Fibroblast of skin of abdomen (primary cell): ENCODE data around the gene IGSF9.
"Not testable (repeated sequence)": the region's sequence is repeated elsewhere in the genome, so short reads cannot be mapped to it uniquely, and the experiment has no call there.

ENCODE experiments used
- DNase-seq: peaks from one replicate; pipeline ENCODE4 v3.0.0-alpha.2; 2013

IGSF9 gene

DNA sequence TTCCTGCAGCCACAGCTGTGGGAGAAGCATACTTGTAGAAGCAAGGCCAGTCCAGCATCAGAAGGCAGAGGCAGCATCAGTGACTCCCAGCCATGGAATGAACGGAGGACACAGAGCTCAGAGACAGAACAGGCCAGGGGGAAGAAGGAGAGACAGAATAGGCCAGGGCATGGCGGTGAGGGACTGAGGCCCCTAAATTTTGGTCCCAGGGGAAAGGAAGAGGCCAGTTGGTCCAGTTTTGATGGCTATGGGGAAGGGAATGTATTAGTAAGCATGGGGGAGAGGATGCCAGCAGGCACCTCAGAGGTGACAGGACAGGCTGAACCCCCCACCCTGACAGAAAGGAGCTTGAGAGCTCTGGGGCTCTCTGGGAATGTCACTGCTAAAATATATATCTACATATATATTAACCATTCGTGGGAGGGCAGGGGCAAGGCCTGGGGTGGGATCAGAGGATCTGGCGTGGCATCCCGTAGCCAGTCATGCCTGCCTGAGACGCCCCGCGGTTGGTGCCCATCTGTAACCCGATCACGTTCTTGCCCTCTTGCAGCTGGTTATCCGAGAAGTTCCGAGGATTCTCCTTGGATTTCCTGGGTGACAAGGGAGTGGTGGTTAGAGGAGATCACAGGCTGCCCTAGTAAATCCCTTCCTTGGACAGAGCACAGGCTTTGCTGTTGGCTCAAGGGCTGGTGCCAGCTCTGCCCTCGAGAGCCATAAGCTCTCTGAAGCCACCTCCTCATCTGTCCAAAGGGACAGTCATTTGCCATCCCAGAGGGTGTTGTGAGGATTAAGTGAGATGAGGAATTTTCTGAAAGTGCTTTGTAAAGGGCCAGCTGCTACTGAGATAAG is 26.8 kb downstream of the IGSF9 start:
- peak; percentile 24 for DNase-seq

DNA sequence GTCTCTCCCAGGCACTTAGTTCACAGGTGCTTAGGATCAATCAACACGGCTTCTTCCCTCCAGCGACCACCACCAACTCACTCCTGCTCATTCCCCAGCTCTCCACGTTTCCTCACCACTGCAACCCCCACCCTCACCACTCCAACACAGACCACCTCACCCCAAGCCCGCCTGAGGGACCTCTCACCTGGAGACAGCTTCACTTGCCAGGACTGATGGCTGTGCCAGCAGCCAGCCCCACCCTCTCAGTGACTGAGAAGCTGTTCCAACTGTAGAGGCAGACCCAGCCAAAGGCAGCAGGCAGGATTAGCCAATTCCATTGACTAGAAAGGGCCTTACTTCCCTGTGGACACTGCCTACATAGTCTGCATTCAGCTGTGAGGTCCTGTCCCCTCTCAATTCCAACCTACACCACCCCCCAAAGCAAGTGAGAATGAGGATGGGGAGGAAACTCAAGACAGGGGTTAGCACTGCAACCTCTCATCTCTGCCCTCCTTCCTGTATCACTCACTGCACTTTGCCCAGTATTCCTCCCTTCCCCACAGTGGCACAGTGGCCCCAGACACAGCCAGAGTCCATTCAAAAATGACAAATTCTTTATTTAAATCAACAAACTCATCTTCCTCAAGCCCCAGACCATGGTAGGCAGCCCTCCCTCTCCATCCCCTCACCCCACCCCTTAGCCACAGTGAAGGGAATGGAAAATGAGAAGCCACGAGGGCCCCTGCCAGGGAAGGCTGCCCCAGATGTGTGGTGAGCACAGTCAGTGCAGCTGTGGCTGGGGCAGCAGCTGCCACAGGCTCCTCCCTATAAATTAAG is 27.7 kb downstream of the IGSF9 start:
- no peak for DNase-seq

DNA sequence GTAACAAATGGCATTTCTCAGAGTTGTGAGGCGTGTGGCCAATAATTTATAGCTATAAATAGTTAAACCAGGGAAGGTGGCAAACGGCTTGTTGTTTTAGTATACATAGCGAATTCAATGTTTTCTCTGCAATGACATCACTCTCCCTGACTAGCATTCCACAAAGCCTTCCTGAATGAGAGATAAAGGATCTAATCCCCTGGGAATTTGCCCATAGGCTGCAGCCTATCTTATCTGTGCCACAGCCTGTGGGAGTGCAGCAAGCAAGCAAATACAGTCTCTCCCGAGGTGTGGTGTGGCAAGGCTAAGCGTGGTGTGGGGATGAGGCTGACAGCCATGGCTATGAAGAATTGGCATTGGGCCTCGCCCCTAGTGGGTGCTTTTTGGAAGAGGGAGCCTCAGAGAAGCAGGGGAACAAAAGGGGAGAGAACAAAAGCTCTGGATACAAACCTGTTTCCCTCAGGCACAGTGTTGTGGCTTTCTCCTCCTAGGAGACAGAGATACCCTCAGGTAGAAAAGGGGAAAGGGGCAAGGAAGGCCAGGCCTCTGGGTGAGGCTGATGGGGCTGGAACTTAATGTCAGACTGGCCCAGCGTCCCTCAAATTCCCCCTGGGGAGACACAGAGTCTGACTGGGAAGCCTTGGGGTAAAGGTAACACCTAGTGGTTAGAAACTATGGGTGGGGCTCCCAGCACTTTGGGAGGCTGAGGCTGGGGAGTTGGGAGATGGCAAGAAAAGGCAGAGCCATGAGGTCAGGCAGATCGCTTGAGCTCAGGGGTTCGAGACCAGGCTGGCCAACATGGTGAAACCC is 29.0 kb downstream of the IGSF9 start:
- peak; percentile 82 for DNase-seq

GRCh38 chr1:159915571-159916241 is 29.7 kb downstream of the IGSF9 start:
- DNase-seq = no peak

DNA sequence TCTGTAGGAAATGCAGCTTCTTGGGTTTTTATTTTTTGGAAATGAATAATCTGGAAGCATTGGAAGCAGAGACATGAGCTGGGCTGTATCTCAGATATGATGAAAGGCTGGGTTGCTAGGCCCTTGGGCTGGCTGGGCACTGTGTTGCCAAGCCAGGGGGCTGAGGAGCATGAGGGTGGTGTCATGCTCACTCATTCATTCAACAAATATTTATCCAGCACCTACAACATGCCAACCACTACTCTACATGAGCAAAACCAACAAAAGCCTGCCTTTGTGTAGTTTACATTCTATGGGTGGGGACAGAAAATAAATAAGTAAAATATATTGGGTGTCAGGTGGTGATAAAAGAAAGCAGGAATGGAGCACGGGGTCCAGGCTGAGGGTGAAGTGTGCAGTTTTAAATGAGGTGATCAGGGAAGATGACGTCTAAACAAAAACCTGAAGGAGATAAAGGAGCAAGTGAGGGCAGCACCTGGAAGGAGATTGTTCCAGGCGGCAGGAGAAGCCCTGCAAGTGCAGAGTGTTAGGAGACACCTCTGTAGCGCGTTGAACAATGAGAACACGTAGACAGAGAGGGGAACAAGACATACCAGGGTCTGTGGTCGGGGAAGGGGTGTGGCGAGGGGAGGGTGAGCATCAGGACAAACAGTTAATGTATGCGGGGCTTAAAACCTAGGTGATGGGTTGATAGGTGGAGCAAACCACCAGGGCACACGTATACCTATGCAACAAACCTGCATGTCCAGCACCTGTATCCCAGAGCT is 31.0 kb downstream of the IGSF9 start:
- no peak for DNase-seq

DNA sequence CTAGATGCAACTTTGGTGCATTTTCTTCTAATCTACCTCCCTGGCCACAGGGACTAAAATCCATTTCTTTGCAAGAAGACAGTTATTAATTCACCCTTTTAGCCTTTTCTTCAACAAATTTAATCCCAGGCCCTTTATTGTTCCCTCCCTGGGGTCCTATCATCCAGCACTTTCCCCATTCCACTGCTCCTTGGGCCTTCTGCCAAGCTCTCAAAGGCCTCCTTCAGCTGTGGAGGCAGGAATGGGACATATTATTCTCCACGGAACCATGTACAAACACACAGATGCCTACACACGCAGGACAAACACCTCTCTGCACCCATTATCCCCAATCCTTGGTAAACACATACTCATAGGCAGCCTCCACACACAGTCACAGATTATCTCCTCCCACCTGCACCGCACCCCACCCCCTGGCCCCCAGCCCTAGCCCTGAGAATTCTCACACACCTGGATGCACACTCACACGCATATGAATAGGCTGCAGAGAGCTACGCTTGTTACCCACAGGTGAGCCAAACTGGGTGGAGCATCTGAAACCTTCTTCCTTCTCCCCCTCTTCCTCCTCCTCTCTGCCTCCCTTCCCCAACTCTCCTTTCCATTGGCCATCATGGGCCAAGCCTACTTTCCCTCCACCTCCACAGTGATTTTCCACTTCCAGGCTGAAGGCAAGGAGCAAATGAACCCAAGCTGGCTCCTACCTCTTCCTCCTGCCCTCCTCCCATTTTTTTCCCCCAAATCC is 31.8 kb downstream of the IGSF9 start:
- no peak for DNase-seq

- DNase-seq = no peak
Observed at GRCh38 chr1:159911326-159912070, 33.9 kb downstream of the IGSF9 start.

DNA sequence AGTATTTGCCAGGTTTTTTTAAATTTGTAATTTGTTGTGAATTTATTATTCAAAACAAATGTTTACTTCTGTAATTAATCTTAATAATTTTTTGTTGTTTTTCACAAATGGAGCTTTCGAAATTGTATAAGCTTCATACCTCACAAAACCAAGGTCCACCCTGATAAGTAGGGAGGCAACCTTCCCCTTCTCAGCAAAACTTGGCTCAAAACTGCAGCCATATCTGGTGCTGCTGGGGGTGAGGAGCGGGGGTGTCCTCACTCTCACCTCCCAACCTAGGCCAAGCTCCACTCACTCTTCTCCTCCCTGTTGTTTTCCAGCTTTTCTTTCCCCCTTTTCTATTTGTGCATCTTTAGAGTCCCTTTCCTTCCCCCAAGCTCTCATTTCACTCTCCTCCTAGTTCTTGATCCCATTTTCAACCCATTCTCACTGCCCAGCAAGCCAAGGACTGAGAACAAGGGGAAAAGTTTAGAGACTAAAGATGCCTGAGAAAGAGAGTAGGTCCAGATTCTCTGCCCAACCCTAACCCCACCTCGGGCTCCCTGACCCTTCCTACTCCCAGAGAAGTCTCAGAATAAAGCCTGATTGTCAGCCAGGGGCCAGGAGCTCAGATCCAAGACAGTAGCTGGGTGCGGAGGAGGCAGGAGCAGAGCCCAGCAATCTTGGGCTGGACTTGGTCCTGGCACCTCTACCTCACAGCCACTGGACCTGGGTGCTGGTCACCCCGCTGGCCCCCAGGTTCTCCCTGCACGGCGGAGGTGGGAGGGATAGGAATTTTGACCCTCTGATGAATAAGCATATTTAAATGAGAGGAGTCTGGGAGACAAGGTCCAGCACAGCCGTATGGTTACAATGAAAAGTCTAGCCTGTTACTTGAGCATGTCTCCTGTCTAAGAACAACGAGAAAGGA is 37.1 kb downstream of the IGSF9 start:
- DNase-seq = no peak

DNA sequence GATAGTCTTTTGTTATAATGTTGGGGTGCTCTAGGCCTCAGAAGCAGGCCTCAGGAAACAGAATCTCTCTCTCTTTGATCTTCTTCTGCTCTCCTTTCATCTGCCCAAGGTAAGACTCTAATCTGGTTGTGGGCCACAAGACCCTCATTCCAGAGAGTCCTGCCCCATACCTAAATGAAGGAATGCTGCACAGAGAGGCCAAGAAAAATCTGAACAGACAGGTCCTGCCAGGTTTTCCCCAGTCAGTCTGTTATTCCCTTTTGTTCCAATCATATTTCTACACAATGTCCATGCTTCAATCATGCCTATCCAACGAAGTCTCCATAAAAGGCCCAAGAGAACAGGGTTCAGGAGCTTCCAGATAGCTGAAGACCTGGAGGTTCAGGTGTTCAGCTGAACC is 38.5 kb downstream of the IGSF9 start:
- DNase-seq = no peak

GRCh38 chr1:159904036-159904435 is 41.4 kb downstream of the IGSF9 start:
- not testable (repeated sequence) for DNase-seq

DNA sequence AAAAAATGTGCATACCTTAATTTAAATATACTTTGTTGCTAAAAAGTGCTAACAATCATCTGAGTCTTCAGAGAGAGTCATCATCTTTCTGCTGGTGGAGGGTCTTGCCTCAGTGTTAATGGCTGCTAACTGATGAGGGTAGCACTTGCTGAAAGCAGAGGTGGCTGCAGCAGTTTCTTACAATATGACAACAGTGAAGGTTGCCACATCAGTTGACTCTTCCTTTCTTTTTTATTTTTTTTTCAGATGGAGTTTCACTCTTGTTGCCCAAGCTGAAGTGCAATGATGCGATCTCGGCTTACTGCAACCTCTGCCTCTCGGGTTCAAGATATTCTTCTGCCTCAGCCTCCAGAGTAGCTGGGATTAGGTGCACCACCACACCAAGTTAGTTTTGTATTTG is 42.9 kb downstream of the IGSF9 start:
- DNase-seq = no peak

DNA sequence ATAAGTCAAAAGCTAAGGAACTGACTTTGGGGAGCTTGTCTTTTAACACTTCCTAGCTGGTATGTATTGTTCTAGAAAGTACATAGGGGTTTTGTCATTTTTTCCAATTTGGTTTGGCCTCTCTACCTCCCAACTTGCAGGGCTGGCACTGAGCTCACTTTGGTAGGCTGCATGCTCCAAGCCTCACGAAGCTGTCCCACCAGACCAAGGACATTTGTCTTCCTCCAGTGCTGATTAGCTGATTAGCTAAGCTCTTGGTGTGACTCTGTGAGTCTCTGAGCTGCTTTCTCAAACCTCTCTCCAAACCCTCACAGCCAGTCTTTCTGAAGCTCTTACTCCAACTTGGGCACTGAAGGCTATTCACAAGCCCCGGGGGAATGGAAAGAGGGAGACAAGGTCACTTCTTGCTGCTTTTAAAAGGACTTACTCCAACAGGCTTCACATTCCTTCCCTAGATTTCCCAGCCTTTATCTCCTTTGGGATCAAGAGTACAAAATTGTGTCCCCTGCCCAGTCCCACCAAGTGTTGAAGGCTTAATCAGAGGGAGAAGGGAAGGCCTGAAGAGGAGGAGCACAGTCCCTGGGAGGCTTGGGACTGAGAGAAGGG is 44.6 kb downstream of the IGSF9 start:
- no peak for DNase-seq

- DNase-seq = peak; percentile 62
Observed at GRCh38 chr1:159900086-159900680, 45.2 kb downstream of the IGSF9 start, which contains the start of gene CFAP45. Gene CFAP45 (minus strand): TSS chr1:159900165. CDS start chr1:159900098, 67 bp downstream.

GRCh38 chr1:159899634-159900033 is 45.8 kb downstream of the IGSF9 start:
- not testable (repeated sequence) for DNase-seq

DNA sequence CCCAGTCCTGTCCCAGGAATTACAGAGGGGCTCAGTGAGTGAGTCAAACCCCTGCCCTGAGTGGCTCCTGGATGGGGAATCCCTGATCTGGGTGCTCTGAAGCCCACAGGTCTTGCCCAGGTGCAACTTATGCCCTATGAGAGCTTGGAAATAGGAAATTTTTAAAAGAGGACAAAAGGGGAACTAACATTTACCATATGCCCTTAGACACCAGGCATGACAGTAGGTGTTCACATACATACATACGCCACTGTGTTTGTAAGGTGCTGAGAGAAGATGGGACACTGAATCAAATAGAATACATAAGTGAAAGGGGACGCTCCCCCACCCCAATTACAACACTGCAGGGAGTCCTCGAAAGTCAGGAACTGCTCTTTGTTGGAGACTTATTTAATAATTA is 46.9 kb downstream of the IGSF9 start:
- DNase-seq = no peak

- DNase-seq = no peak
Observed at GRCh38 chr1:159897962-159898361, 47.5 kb downstream of the IGSF9 start.

DNA sequence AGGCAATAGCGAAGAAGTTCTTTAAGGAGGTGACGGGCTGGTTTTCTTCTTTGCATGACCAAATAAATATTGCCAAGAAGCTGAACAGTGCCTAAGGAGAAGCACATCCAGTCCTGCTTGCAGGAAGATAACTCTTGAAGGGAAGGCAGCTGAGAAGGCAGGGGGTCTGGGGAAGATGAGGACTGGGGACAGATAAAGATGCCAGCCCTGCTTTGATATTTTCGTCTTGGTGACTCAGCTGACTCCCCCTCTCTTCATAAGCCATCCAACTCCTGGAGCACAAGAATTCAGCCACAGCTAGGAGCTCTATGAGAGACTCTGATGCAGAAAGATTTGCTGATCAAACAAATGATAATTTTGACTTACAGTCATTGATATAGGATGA is 48.9 kb downstream of the IGSF9 start:
- DNase-seq = no peak
